Measurements from ENCODE around the gene UNC93B1. TPM values are rescaled to one million over a fixed set of nuclear protein-coding genes. Genes with fewer than 3 reads are reported as not detected.

Gene UNC93B1
- total and polyA plus RNA-seq, 2 of the 13 experiments (the other 11 are each of a cell fraction or from before 2014, with no cell fraction given), result 8.8 to 18.9 TPM

DNA sequence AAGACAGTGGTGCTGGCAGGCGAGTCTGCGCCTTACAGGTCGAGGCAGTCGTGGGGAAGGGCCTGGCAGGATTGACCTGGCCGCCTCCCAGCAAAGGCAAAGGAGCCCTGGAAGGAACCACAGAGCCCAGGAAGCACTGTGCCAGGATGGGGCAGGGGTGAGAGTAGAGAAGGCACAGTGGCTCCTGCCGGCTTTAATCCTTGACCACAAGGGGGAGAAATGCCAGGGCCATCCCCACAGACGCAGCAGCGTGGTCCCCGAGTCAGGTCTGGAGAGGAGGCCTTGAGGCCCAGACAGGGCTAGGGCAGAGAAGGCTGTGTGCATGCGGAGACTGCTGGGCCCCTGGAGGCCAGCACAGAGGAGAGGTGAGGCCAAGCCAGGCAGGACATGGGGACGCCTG lies 16.7 kb upstream of the UNC93B1 start (continued):
- TF ChIP-seq AFF4 (CRISPR knock-in tag; IDR thresholded peaks at IDR 0.05) (no peak), GATA4 (IDR thresholded peaks at IDR 0.05; ENCODE audit: borderline replicate concordance, low read depth) (no peak), ZNF598 (CRISPR knock-in tag; IDR thresholded peaks at IDR 0.05; ENCODE audit: borderline replicate concordance) (no peak), MLLT10 (CRISPR knock-in tag; IDR thresholded peaks at IDR 0.05) (no peak), MTF1 (CRISPR knock-in tag; IDR thresholded peaks at IDR 0.05) (no peak), MTA1 (CRISPR knock-in tag; IDR thresholded peaks at IDR 0.05; ENCODE audit: borderline replicate concordance) (no peak), ARNT2 (CRISPR knock-in tag; IDR thresholded peaks at IDR 0.05; ENCODE audit: low read depth) (no peak), SMAD3 (CRISPR knock-in tag; IDR thresholded peaks at IDR 0.05) (no peak), SRF (IDR thresholded peaks at IDR 0.05; ENCODE audit: low read depth, low read length) (no peak), ZNF383 (CRISPR knock-in tag; IDR thresholded peaks at IDR 0.05; ENCODE audit: borderline replicate concordance) (no peak), SRSF9 (IDR thresholded peaks at IDR 0.05; ENCODE audit: borderline replicate concordance, insufficient read depth, low read depth, low read length, poor library complexity, severe bottlenecking) (no peak), TBX3 (IDR thresholded peaks at IDR 0.05; ENCODE audit: borderline replicate concordance) (no peak), YEATS4 (CRISPR knock-in tag; IDR thresholded peaks at IDR 0.05; ENCODE audit: borderline replicate concordance) (peak; percentile 44; the same call in 1 of the 2 replicates), ZNF788 (CRISPR knock-in tag; IDR thresholded peaks at IDR 0.05; ENCODE audit: borderline replicate concordance) (no peak), ZMYM3 (CRISPR knock-in tag; IDR thresholded peaks at IDR 0.05) (peak; percentile 41; the same call in 1 of the 2 replicates), ZBTB14 (CRISPR knock-in tag; IDR thresholded peaks at IDR 0.05) (0 out of 2 replicates have a peak, but pooled peaks have one; percentile 5), ZNF850 (CRISPR knock-in tag; conservative IDR thresholded peaks at IDR 0.05) (no peak), ZNF556 (CRISPR knock-in tag; IDR thresholded peaks at IDR 0.05; ENCODE audit: borderline replicate concordance) (no peak), ZNF597 (CRISPR knock-in tag; IDR thresholded peaks at IDR 0.05) (no peak)
- TF ChIP-seq, protein P1, sequence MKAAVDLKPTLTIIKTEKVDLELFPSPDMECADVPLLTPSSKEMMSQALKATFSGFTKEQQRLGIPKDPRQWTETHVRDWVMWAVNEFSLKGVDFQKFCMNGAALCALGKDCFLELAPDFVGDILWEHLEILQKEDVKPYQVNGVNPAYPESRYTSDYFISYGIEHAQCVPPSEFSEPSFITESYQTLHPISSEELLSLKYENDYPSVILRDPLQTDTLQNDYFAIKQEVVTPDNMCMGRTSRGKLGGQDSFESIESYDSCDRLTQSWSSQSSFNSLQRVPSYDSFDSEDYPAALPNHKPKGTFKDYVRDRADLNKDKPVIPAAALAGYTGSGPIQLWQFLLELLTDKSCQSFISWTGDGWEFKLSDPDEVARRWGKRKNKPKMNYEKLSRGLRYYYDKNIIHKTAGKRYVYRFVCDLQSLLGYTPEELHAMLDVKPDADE (CRISPR knock-in tag; IDR thresholded peaks at IDR 0.05), result no peak
- TF ChIP-seq, protein P2, sequence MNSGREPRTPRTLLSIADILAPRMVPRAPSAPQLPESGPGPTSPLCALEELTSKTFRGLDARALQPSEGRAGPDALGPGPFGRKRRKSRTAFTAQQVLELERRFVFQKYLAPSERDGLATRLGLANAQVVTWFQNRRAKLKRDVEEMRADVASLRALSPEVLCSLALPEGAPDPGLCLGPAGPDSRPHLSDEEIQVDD (CRISPR knock-in tag; IDR thresholded peaks at IDR 0.05; ENCODE audit: borderline replicate concordance), result no peak
- TF ChIP-seq, protein P3, sequence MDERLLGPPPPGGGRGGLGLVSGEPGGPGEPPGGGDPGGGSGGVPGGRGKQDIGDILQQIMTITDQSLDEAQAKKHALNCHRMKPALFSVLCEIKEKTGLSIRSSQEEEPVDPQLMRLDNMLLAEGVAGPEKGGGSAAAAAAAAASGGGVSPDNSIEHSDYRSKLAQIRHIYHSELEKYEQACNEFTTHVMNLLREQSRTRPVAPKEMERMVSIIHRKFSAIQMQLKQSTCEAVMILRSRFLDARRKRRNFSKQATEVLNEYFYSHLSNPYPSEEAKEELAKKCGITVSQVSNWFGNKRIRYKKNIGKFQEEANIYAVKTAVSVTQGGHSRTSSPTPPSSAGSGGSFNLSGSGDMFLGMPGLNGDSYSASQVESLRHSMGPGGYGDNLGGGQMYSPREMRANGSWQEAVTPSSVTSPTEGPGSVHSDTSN (CRISPR knock-in tag; IDR thresholded peaks at IDR 0.05), result no peak
